Activated T-cell treated with anti-CD3 and anti-CD28 coated beads, Interleukin-2, amount 50 U/mL, for 1 hour (primary cell): ENCODE results near the gene CLCN6.

Experiments
- DNase-seq: peaks from one replicate; pipeline ENCODE4 v3.0.0-alpha.2; 2020

Gene CLCN6

GRCh38 chr1:11831945-11832725, 26.1 kb downstream of the CLCN6 start:
- DNase-seq = no peak

GRCh38 chr1:11833497-11833896, 27.5 kb downstream of the CLCN6 start:
- DNase-seq = no peak

GRCh38 chr1:11833900-11834299, 27.9 kb downstream of the CLCN6 start:
- DNase-seq = no peak

GRCh38 chr1:11835441-11836225, 29.6 kb downstream of the CLCN6 start:
- DNase-seq = no peak

GRCh38 chr1:11836955-11837766, 31.2 kb downstream of the CLCN6 start:
- no peak for DNase-seq

- no peak for DNase-seq
Measured at GRCh38 chr1:11837767-11838348, 31.9 kb downstream of the CLCN6 start.

GRCh38 chr1:11838349-11839272, 32.6 kb downstream of the CLCN6 start:
- peak; percentile 81 for DNase-seq

GRCh38 chr1:11839727-11840705, 34.0 kb downstream of the CLCN6 start:
- no peak for DNase-seq

GRCh38 chr1:11841245-11842153, 35.5 kb downstream of the CLCN6 start:
- no peak for DNase-seq

GRCh38 chr1:11842154-11843041, 36.4 kb downstream of the CLCN6 start:
- DNase-seq = no peak

GRCh38 chr1:11845641-11846335, 39.8 kb downstream of the CLCN6 start:
- no peak for DNase-seq

GRCh38 chr1:11847667-11848372, 41.8 kb downstream of the CLCN6 start, which contains the start of gene NPPA:
Gene NPPA (minus strand): TSS chr1:11847783. CDS start chr1:11847684, 99 bp downstream.
- no peak for DNase-seq

GRCh38 chr1:11848373-11848700, 42.3 kb downstream of the CLCN6 start:
- no peak for DNase-seq

- no peak for DNase-seq
Measured at GRCh38 chr1:11850156-11850555, 44.2 kb downstream of the CLCN6 start.

GRCh38 chr1:11851180-11851579, 45.2 kb downstream of the CLCN6 start:
- DNase-seq = no peak

- no peak for DNase-seq
Measured at GRCh38 chr1:11854519-11854918, 48.5 kb downstream of the CLCN6 start.

- no peak for DNase-seq
Measured at GRCh38 chr1:11855430-11855829, 49.4 kb downstream of the CLCN6 start.
